Activated naive CD8-positive, alpha-beta T cell (primary cell): Measurements from ENCODE around the gene DNAH7.
"Not testable (repeated sequence)": the region's sequence is repeated elsewhere in the genome, so short reads cannot be mapped to it uniquely, and the experiment has no call there.

Experiments used
- H3K27ac Mint-ChIP-seq: one replicate; pipeline ENCODE4 v1.8.0; 2021; ENCODE audit warnings: mixed read lengths
- H3K27me3 Mint-ChIP-seq: one replicate; pipeline ENCODE4 v1.8.0; 2021; ENCODE audit warnings: mixed read lengths
- H3K36me3 Mint-ChIP-seq: one replicate; pipeline ENCODE4 v1.8.0; 2021; ENCODE audit warnings: mixed read lengths
- H3K4me1 Mint-ChIP-seq: one replicate; pipeline ENCODE4 v1.8.0; 2021; ENCODE audit warnings: low read depth, mixed read lengths
- H3K4me3 Mint-ChIP-seq: one replicate; pipeline ENCODE4 v1.8.0; 2021; ENCODE audit warnings: mild to moderate bottlenecking, mixed read lengths
- H3K9me3 Mint-ChIP-seq: one replicate; pipeline ENCODE4 v1.8.0; 2021; ENCODE audit warnings: low read depth, mixed read lengths

DNAH7 gene

GRCh38 chr2:196089448-196089847 lies 20.8 kb upstream of the DNAH7 start:
- peaks cover 22% of the 10 kb centered on the region for H3K4me1 Mint-ChIP-seq
- H3K27ac Mint-ChIP-seq, H3K4me3 Mint-ChIP-seq, H3K27me3 Mint-ChIP-seq: not testable (repeated sequence)
- peaks cover 13% of the 10 kb centered on the region for H3K9me3 Mint-ChIP-seq
- peaks cover 15% of the 10 kb centered on the region for H3K36me3 Mint-ChIP-seq

- peaks cover 9% of the 10 kb centered on the region for H3K9me3 Mint-ChIP-seq
- H3K27me3 Mint-ChIP-seq = no peaks in the 10 kb centered on the region
- H3K4me1 Mint-ChIP-seq = peaks cover 22% of the 10 kb centered on the region
- peaks cover 7% of the 10 kb centered on the region for H3K36me3 Mint-ChIP-seq
- H3K4me3 Mint-ChIP-seq = no peak overlapping the region
- no peak overlapping the region for H3K27ac Mint-ChIP-seq
Observed at GRCh38 chr2:196088203-196088602, 19.6 kb upstream of the DNAH7 start.

- Mint-ChIP-seq H3K9me3 (peaks cover 19% of the 10 kb centered on the region), H3K4me1 (peaks cover 25% of the 10 kb centered on the region), H3K27ac (no peak overlapping the region), H3K4me3 (no peak overlapping the region), H3K27me3 (no peaks in the 10 kb centered on the region), H3K36me3 (peaks cover 17% of the 10 kb centered on the region)
Observed at GRCh38 chr2:196086517-196087368, 18.1 kb upstream of the DNAH7 start.

GRCh38 chr2:196083601-196084000 lies 15.0 kb upstream of the DNAH7 start:
- peaks cover 10% of the 10 kb centered on the region for H3K36me3 Mint-ChIP-seq
- peaks cover 32% of the 10 kb centered on the region for H3K4me1 Mint-ChIP-seq
- no peak overlapping the region for H3K27ac Mint-ChIP-seq
- no peak overlapping the region for H3K4me3 Mint-ChIP-seq
- peaks cover 14% of the 10 kb centered on the region for H3K9me3 Mint-ChIP-seq
- H3K27me3 Mint-ChIP-seq = no peaks in the 10 kb centered on the region

- peak overlapping the region; percentile 27 for H3K4me3 Mint-ChIP-seq
- H3K27ac Mint-ChIP-seq = no peak overlapping the region
- peaks cover 29% of the 10 kb centered on the region for H3K4me1 Mint-ChIP-seq
- peaks cover 10% of the 10 kb centered on the region for H3K36me3 Mint-ChIP-seq
- H3K9me3 Mint-ChIP-seq = peaks cover 14% of the 10 kb centered on the region
- H3K27me3 Mint-ChIP-seq = no peaks in the 10 kb centered on the region
Observed at GRCh38 chr2:196080526-196080925, 11.9 kb upstream of the DNAH7 start.

GRCh38 chr2:196079052-196079451 lies 10.4 kb upstream of the DNAH7 start:
- H3K9me3 Mint-ChIP-seq = peaks cover 10% of the 10 kb centered on the region
- H3K27ac Mint-ChIP-seq = no peak overlapping the region
- H3K36me3 Mint-ChIP-seq = peaks cover 10% of the 10 kb centered on the region
- no peaks in the 10 kb centered on the region for H3K27me3 Mint-ChIP-seq
- no peak overlapping the region for H3K4me3 Mint-ChIP-seq
- H3K4me1 Mint-ChIP-seq = peaks cover 29% of the 10 kb centered on the region

- H3K4me1 Mint-ChIP-seq = peaks cover 29% of the 10 kb centered on the region
- H3K4me3 Mint-ChIP-seq = no peak overlapping the region
- no peaks in the 10 kb centered on the region for H3K27me3 Mint-ChIP-seq
- peaks cover 8% of the 10 kb centered on the region for H3K36me3 Mint-ChIP-seq
- peaks cover 9% of the 10 kb centered on the region for H3K9me3 Mint-ChIP-seq
- H3K27ac Mint-ChIP-seq = no peak overlapping the region
Observed at GRCh38 chr2:196077821-196078220, 9.2 kb upstream of the DNAH7 start.

- Mint-ChIP-seq H3K36me3 (no peaks in the 10 kb centered on the region), H3K9me3 (peaks cover under 1% of the 10 kb centered on the region), H3K4me3 (no peak overlapping the region), H3K27ac (no peak overlapping the region), H3K4me1 (peaks cover 28% of the 10 kb centered on the region), H3K27me3 (no peaks in the 10 kb centered on the region)
Observed at GRCh38 chr2:196076778-196077568, 8.3 kb upstream of the DNAH7 start.

- no peaks in the 10 kb centered on the region for H3K36me3 Mint-ChIP-seq
- H3K27ac Mint-ChIP-seq = no peak overlapping the region
- no peaks in the 10 kb centered on the region for H3K27me3 Mint-ChIP-seq
- H3K4me3 Mint-ChIP-seq = no peak overlapping the region
- no peaks in the 10 kb centered on the region for H3K9me3 Mint-ChIP-seq
- H3K4me1 Mint-ChIP-seq = peaks cover 18% of the 10 kb centered on the region
Observed at GRCh38 chr2:196075196-196075595, 6.6 kb upstream of the DNAH7 start.

- H3K27me3 Mint-ChIP-seq = no peaks in the 10 kb centered on the region
- H3K4me1 Mint-ChIP-seq = peaks cover 13% of the 10 kb centered on the region
- no peak overlapping the region for H3K27ac Mint-ChIP-seq
- H3K9me3 Mint-ChIP-seq = no peaks in the 10 kb centered on the region
- no peak overlapping the region for H3K4me3 Mint-ChIP-seq
- no peaks in the 10 kb centered on the region for H3K36me3 Mint-ChIP-seq
Observed at GRCh38 chr2:196074631-196075030, 6.0 kb upstream of the DNAH7 start.

- H3K9me3 Mint-ChIP-seq = no peaks in the 10 kb centered on the region
- no peaks in the 10 kb centered on the region for H3K27me3 Mint-ChIP-seq
Observed at GRCh38 chr2:196073521-196073920, 4.9 kb upstream of the DNAH7 start.

GRCh38 chr2:196067088-196067382 lies 1.6 kb downstream of the DNAH7 start:
- Mint-ChIP-seq H3K4me1 (peaks cover 14% of the 10 kb centered on the region), H3K27ac (no peak overlapping the region), H3K4me3 (peak overlapping the region; percentile 60), H3K9me3 (no peaks in the 10 kb centered on the region), H3K27me3 (peaks cover 2% of the 10 kb centered on the region), H3K36me3 (no peaks in the 10 kb centered on the region)

More at GRCh38 chr2:196073521-196073920, 4.9 kb upstream of the DNAH7 start:
- Mint-ChIP-seq H3K4me1 (peaks cover 5% of the 10 kb centered on the region), H3K36me3 (no peaks in the 10 kb centered on the region), H3K27ac (no peak overlapping the region), H3K4me3 (no peak overlapping the region)

- H3K9me3 Mint-ChIP-seq = no peaks in the 10 kb centered on the region
- H3K36me3 Mint-ChIP-seq = no peaks in the 10 kb centered on the region
- peaks cover 14% of the 10 kb centered on the region for H3K4me1 Mint-ChIP-seq
- peak overlapping the region; percentile 60 for H3K4me3 Mint-ChIP-seq
- peaks cover 2% of the 10 kb centered on the region for H3K27me3 Mint-ChIP-seq
- H3K27ac Mint-ChIP-seq = no peak overlapping the region
Observed at GRCh38 chr2:196066291-196067087, 2.1 kb downstream of the DNAH7 start.

GRCh38 chr2:196063773-196064172 lies 4.9 kb downstream of the DNAH7 start:
- no peak overlapping the region for H3K27ac Mint-ChIP-seq
- H3K4me1 Mint-ChIP-seq = peaks cover 14% of the 10 kb centered on the region
- H3K4me3 Mint-ChIP-seq = no peak overlapping the region
- H3K9me3 Mint-ChIP-seq = no peaks in the 10 kb centered on the region
- H3K27me3 Mint-ChIP-seq = peaks cover 3% of the 10 kb centered on the region
- no peaks in the 10 kb centered on the region for H3K36me3 Mint-ChIP-seq

GRCh38 chr2:196059491-196059960 lies 9.1 kb downstream of the DNAH7 start:
- Mint-ChIP-seq H3K27ac (no peak overlapping the region), H3K36me3 (no peaks in the 10 kb centered on the region), H3K4me3 (no peak overlapping the region), H3K4me1 (no peaks in the 10 kb centered on the region), H3K27me3 (peaks cover 4% of the 10 kb centered on the region), H3K9me3 (no peaks in the 10 kb centered on the region)
